Measurements from ENCODE around the gene KSR1. TPM values are rescaled to one million over a fixed set of nuclear protein-coding genes. Genes with fewer than 3 reads are reported as not detected.

Gene KSR1
- total and polyA plus RNA-seq, 9 of the 15 experiments (the other 6 are each of a cell fraction or from before 2014, with no cell fraction given) = 1.4 to 51.7 (median 18.4) TPM

- TF ChIP-seq MIER1 (IDR thresholded peaks at IDR 0.05; ENCODE audit: low read depth) (no peak), SMARCA4 (IDR thresholded peaks at IDR 0.05) (no peak), ZNF76 (CRISPR knock-in tag; IDR thresholded peaks at IDR 0.05; ENCODE audit: borderline replicate concordance) (no peak), ZC3H11A (IDR thresholded peaks at IDR 0.05; ENCODE audit: low read depth, low read length) (no peak), DEAF1 (CRISPR knock-in tag; IDR thresholded peaks at IDR 0.05) (peak; percentile 41; the same call in 1 of the 2 replicates), NFE2 (IDR thresholded peaks at IDR 0.05; ENCODE audit: low read depth) (no peak), ADNP (tag; IDR thresholded peaks at IDR 0.05) (no peak), WHSC1 (IDR thresholded peaks at IDR 0.05; ENCODE audit: low read length) (no peak), COPS2 (conservative IDR thresholded peaks at IDR 0.05) (no peak), GTF3C2 (IDR thresholded peaks at IDR 0.05; ENCODE audit: borderline replicate concordance, extremely low read depth, insufficient read length) (no peak), ARHGAP35 (IDR thresholded peaks at IDR 0.05; ENCODE audit: partially characterized antibody) (no peak), HMG20A (CRISPR knock-in tag; conservative IDR thresholded peaks at IDR 0.05) (no peak), SMAD4 (CRISPR knock-in tag; conservative IDR thresholded peaks at IDR 0.05) (no peak), RAD21 (CRISPR knock-in tag; conservative IDR thresholded peaks at IDR 0.05 in 1 of 2, IDR thresholded peaks at IDR 0.05 in 1 of 2) (peak; percentile 60 to 84)
These were observed 195.4 kb downstream of the KSR1 start (continued) for GRCh38 chr17:27651411-27652345.
